Measurements from ENCODE around the gene SKA2.

DNA sequence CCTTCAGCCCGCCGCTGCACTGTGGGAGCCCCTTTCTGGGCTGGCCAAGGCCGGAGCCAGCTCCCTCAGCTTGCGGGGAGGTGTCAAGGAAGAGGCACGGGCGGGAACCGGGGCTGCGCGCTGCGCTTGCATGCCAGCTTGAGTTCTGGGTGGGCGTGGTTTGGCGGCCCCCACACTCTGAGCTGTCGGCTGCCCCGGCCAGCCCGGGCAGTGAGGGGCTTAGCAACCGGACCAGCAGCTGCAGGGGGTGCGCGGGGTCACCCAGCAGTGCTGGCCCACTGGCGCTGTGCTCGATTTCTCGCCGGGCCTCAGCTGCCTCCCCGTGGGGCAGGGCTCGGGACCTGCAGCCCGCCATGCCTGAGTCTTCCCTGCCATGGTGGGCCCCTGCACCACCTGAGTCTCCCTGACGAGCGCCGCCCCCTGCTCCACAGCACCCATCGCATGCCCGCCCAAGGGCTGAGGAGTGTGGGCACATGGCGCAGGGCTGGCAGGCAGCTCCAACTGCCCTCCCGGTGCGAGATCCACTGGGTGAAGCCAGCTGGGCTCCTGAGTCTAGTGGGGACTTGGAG, 17.5 kb upstream of the SKA2 start:
- TF ChIP-seq, protein P1, sequence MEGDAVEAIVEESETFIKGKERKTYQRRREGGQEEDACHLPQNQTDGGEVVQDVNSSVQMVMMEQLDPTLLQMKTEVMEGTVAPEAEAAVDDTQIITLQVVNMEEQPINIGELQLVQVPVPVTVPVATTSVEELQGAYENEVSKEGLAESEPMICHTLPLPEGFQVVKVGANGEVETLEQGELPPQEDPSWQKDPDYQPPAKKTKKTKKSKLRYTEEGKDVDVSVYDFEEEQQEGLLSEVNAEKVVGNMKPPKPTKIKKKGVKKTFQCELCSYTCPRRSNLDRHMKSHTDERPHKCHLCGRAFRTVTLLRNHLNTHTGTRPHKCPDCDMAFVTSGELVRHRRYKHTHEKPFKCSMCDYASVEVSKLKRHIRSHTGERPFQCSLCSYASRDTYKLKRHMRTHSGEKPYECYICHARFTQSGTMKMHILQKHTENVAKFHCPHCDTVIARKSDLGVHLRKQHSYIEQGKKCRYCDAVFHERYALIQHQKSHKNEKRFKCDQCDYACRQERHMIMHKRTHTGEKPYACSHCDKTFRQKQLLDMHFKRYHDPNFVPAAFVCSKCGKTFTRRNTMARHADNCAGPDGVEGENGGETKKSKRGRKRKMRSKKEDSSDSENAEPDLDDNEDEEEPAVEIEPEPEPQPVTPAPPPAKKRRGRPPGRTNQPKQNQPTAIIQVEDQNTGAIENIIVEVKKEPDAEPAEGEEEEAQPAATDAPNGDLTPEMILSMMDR (IDR thresholded peaks at IDR 0.05; ENCODE audit: low read depth, low read length, missing input control) = no peak
- TF ChIP-seq, protein P2, sequence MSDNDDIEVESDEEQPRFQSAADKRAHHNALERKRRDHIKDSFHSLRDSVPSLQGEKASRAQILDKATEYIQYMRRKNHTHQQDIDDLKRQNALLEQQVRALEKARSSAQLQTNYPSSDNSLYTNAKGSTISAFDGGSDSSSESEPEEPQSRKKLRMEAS (IDR thresholded peaks at IDR 0.05) = no peak
- TF ChIP-seq, protein P3, sequence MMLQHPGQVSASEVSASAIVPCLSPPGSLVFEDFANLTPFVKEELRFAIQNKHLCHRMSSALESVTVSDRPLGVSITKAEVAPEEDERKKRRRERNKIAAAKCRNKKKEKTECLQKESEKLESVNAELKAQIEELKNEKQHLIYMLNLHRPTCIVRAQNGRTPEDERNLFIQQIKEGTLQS (IDR thresholded peaks at IDR 0.05) = no peak
- no peak for TF ChIP-seq TAF1 (conservative IDR thresholded peaks at IDR 0.05)
- no peak for TF ChIP-seq EGR1 (IDR thresholded peaks at IDR 0.05; ENCODE audit: low read depth in 2 of 2)
- TF ChIP-seq YY1 (IDR thresholded peaks at IDR 0.05) = no peak
- TF ChIP-seq RAD21 (IDR thresholded peaks at IDR 0.05) = no peak
- no peak for TF ChIP-seq SP1 (IDR thresholded peaks at IDR 0.05)

All from liver (tissue), 3 donors.